Stimulated activated CD8-positive, alpha-beta memory T cell treated with anti-CD3 and anti-CD28 coated beads, Interleukin-7, amount 100 ng/mL, for 24 hours (primary cell): ENCODE measurements around the gene TLX2.
"Not testable (repeated sequence)": the region's sequence is repeated elsewhere in the genome, so short reads cannot be mapped to it uniquely, and the experiment has no call there.

Source experiments
- DNase-seq: peaks from one replicate; pipeline ENCODE4 v3.0.0-alpha.2; 2020; ENCODE audit warnings: low read depth

Gene TLX2

DNA sequence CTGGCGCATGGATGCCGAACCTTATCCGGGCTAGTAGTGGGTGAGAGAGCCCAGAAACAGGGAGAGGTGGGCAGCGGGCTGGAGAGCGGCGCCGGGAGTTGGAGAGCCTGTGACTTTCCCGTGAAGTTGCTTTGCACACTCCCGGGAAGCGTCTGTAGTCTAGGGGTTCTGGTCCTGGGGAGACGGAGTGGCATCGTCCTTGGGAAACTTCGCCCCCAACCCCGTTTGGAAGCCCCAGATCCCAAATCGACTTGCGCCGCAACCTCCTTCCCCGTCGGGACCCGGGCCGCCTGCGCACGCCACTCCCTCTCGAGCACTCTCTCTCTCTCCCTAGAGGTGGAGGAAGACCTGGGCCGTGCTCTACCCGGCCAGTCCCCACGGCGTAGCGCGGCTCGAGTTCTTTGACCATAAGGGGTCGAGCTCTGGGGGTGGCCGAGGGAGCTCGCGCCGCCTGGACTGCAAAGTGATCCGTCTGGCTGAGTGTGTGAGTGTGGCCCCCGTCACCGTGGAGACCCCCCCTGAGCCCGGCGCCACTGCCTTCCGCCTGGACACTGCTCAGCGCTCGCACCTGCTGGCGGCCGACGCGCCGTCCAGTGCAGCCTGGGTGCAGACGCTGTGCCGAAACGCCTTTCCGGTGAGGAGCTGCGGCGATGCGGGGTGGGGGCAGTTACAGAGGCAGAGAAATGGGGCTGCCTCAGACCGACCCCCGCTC is 40.7 kb downstream of the TLX2 start:
- DNase-seq: no peak

DNA sequence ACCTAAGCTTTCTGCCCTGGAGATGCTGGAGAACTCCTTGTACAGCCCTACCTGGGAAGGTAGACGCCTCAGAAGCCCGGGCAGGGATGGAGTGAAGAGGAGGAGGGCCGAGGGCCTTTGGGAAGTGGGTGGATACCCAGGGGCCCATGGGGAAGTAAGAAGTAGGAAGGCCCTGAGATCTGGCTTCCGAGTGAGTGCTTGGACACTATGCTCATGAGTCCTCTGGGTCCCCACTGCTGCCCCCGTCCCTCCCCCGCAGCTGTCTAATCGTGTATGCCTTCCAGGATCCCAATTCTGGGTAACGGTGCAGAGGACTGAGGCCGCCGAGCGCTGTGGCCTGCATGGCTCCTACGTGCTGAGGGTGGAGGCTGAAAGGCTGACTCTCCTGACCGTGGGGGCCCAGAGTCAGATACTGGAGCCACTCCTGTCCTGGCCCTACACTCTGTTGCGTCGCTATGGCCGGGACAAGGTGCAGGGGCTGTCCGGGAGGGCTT is 41.4 kb downstream of the TLX2 start:
- no peak for DNase-seq

DNA sequence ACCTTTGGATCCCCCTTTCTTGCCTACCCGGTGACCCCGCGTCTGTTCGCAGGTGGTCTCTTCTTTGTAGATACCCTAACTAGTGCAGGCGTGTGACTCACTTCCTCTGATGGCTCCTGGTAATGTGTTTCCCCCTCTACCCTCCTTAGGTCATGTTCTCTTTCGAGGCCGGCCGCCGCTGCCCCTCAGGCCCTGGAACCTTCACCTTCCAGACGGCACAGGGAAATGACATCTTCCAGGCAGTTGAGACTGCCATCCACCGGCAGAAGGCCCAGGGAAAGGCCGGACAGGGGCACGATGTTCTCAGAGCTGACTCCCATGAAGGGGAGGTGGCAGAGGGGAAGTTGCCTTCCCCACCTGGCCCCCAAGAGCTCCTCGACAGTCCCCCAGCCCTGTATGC is 41.9 kb downstream of the TLX2 start:
- DNase-seq: no peak

DNA sequence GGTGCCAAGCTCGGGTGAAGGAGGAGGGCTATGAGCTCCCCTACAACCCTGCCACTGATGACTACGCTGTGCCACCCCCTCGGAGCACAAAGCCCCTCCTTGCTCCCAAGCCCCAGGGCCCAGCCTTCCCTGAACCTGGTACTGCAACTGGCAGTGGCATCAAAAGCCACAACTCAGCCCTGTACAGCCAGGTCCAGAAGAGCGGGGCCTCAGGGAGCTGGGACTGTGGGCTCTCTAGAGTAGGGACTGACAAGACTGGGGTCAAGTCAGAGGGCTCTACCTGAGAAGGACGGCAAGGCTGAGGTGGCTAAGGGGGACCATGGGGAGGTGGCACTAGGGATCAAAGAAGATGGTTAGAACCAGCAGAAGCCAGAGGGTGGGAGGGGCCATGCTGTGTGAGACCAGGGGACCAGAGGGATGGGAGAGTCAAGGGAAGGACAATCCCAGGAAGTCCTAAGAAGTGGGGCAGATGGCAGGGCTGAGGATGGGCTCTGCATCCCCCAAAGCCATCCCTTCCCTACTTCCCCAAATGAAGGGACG is 42.7 kb downstream of the TLX2 start:
- no peak for DNase-seq

DNA sequence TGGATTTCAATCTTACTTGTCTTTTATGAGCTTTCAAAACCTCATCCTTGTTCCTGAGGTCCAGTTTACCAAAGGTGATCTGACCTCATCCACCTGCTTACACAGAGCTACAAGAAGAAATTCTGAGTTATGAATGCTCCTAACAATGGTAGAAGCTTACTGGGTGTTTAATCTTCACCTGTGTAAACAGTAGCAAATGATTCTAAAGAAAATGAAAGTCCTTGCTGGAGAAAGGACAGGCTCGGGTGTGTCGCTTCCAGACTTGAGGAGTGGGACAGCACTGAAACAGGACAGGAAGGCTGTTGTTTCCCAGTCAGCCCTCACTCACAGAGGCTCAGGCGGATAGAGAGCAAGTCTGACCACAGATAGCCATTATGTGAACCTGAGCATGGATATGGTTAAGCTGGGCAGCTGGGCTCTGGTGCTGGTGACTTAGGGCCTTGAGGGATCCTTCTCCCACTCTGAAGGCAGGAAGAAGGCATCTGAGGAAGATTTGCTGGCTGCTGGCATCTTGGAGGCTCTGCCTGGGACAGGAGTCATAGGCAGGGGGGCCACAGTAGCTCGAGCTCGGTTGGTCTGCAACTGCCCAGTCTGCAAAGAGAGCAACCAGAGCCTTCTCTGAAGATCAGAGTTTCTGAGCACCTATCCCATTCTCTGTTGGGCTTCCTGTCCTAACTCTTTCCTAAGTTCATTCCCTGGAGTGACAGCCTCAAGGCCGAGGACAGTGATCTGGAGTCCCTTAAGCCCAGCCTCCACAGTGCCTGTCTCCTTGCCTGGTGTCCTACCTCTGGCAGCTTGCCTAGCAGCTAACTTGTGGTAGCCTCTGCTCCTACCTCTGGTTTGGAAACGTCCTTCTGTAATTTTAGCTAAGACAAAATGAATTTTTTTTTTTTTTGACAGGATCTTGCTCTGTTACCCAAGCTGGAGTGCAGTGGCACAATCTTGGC is 44.3 kb downstream of the TLX2 start:
- DNase-seq: no peak

DNA sequence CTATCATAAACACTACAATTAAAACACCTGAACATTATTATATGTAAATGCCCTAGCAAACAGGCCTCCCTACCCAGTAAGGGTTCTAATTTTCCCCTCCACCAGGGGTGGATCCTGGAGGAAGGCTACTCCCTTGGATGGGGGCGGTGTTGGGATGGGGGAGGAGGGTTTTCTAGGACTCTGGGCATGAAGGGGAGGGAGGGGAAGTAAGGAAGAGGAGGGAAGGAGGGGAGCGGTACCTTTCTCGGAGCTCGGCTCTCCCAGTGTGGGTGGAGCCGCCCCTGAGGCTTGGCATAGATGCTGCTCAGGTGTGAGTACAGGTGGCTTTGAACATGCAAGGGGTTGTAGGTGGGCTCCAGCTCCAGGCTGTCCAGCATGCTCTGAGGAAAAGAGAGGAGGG is 45.7 kb downstream of the TLX2 start:
- no peak for DNase-seq

DNA sequence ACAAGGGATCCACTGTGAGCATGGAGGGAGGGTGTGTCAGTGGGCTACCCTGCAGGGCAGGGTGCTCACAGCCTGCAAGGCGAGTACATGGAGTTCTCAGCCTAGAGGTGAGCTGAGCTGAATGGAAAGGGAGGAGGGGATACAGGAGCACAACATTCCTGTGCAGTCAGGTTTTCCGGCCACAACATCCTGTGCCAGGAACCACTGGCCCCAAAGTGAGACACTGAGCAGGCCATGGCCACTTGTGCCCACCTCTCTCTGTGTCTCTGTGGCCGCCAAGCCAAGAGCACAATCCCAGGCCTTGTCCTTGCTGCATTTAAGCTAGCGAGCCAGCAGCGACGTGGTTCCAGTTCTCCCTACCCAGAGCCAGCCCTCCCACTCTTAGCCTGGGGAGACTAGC is 46.3 kb downstream of the TLX2 start:
- no peak for DNase-seq

DNA sequence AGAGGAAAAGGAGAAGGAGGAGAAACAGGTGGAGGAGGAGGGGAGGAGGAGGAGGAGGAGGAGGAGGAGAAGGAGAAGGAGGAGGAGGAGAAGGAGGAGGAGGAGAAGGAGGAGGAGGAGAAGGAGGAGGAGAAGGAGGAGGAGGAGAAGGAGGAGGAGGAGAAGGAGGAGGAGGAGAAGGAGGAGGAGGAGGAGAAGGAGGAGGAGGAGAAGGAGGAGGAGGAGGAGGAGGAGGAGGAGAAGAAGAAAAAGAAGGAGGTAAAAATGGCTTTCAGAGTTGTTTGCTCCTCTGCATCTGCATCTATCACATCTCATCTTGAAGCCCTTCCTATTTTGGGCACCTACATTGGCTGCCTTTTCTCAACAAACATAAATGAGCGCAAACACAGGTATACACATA is 46.8 kb downstream of the TLX2 start:
- not testable (repeated sequence) for DNase-seq

DNA sequence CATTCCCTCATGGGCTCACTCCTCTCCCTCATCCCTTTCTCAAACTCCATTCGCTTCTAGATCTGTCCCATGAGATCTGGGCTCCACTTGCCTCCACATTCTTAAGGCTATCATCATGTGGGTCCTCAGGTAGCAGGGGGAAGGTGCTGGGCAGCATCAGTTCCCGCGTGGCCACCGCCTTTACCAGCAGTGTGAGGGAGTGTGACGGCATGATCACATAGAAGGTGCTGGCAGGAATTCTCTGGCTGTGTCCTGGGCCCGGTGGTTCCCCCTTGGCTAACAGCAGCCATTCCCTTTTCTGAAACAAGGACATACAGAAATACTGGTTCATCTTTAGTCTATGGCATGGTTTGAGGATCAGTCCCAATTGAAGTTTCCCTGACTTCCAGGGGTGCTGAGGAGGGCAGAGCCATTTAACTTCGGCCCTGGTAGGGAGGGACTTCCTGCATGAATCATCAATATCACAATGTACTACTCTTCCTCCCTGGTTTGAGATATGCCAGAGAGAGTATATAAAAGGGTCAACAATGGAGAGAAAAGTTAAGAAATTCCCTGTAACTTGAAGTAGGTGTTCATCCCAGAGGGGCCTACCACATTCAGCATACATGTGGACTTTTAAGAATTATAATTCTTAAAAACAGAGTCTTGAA is 48.0 kb downstream of the TLX2 start:
- DNase-seq: no peak

DNA sequence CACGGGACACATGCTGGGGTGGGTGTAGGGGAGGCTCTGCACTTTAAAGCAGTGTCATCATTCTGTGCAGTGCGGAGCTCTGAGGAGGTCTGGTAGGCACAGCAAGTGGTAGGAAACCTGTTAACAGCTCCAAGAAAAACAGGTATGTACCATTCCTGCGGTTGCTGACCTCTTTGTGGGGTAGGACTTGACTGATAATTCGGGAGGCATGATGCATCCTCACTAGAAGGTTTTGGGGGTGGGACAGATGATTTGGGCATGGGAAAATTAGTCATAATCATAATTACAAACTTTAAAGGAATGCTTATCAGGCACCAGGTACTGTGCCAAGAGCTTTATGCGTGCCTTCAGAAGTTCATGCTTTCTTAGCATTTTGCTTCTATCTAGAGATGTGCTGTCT is 50.0 kb downstream of the TLX2 start:
- DNase-seq: no peak

DNA sequence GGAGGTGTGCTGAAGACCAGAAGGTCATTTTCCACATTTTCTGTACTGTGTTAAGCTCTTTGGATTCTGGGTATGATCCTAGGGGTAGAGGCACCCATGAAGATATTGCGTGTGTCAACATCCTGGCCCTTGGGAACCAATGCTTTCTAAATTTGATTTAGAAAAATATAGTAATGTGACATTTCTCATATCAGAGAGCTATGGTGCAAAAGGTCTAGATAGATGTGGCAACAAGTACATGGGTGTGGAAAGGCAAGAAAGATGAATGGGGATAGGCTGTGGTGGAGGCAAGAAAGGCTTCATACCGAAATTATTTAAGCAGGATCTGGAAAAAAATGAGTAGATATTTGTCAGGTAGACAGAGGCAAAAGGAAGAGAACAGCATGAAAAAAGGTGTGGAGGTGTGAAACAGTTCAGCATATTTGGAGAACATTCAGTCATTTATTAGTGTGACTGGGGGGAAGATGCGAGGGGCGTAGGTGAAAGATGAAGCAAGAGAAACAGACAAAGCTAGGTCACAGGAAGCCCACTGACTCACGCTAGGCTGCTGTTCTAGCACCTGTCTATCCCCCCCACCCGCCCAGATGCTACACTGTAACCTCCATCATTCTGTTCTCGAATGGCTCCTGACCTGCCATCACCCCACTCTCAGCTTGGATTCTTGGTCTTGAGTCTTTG is 52.0 kb downstream of the TLX2 start:
- DNase-seq: no peak

DNA sequence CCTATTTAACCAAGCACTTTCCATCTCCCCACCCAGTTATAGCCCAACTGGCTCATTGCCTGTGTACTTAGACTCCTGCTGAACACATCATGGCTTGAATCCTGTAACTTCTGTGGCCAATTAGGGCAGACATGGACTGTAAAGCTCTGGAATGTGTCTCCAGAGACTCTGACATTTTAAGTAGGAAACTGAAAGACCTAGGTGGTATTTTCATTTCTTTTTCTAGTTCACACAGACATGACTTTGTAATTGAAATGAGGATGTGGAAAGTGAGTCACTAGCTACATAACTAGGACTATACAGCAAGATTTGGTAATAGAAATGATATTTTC is 52.5 kb downstream of the TLX2 start:
- no peak for DNase-seq
